CD4-positive, alpha-beta T cell treated with Interleukin-6 at 100 ng/mL for 8 hours (primary cell): ENCODE results near the gene ZNF592.

Source experiments
- DNase-seq: peaks from one replicate; pipeline ENCODE4 v3.0.0-alpha.2; 2020; ENCODE audit warnings: mixed read lengths, low spot score

The ZNF592 gene

GRCh38 chr15:84811151-84811550 lies 62.8 kb downstream of the ZNF592 start:
- no peak for DNase-seq

DNA sequence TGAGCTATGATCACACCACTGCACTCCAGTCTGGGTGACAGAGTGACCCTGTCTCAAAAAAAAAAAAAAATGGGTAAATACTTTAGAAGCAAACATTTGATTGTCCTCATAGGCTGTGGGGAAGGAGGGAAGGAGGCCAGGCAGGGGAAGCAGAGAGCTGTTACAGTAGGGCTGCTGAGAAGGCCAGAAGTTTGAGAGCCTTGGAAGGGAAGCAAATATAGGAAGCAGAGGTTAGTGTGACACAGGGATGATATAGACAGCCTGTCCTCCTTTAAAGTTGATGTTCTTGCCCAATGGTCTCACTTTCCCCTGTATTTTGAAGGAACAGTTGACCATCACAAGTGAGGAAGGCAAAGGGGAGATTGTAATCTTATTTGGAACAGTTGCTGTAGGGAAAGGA lies 63.4 kb downstream of the ZNF592 start:
- no peak for DNase-seq

DNA sequence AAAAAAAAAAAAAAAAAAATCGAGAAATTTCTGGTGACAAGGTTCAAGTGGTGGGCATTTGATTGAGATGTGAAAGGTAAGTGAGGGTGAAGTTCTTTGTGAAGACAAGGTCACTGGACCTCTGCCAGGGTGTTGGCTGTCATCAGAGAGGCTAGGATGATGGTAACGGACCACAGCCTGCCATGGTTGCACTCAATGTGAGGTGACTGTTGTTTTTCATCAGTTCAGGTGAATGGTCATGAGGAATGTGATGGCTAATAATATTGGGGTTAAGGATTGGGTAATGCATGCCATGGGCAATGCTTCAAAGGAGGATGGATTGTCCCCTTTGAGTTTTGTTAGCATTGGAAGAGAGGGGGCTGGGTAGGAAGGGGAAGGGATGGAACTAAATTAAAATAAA lies 64.5 kb downstream of the ZNF592 start:
- DNase-seq, result no peak

- DNase-seq, result no peak
These were observed 65.0 kb downstream of the ZNF592 start for GRCh38 chr15:84813435-84813834.

DNA sequence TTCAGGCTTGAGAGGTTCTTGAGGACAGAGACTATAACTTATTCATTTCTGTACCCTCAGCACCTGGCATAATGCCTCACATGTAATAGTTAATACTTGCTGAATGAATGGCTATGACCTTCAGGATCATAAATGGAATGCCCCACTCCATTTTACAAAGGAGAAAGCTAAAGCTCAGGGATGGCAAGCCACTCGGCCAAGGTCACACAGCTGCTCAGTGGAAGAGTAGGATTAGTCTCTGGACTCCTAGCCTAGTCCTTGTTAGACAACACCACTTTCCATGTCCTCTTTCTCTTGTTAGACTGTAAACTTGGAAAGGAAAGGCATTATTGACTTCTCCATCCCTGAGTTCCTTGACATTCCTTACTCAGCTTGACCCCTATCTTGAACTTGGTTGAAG lies 65.5 kb downstream of the ZNF592 start:
- no peak for DNase-seq

GRCh38 chr15:84814916-84815315 lies 66.5 kb downstream of the ZNF592 start:
- no peak for DNase-seq

DNA sequence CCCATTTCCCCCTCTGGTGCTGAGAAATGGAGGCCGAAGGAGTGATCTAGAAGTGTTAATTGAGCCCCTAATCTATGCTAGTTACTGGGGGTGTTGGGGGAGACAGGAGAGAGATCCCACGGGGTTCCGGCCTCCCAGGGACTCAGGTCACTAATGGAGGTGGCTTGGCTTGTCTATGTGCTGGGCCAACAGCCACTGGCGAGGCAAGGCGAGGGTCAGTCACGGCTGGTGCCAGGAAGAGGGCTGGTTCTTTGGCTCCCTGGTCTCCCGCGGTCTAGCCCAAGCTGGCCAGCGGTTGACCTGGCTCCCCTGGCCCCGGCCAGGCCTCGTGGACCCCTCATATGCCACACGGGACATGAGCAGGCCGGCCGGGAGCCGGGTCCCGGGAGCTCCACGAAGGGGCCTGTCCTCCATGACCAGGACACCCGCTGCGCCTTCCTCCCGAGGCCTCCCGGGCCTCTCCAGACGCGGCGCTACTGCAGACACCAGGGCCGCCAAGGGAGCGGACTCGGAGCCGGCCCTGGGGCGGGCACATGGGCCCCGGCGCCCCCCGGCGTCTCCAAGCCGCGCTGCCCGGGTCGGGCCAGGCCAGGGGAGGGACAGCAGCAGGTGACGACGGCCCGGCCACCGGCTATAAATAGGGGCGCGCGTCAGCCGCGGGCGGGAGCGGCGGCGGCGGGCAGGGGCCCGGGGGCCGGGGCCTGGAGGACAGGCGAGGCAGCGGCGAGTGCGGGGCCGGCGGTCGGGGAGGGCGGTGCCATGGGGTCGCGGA lies 68.5 kb downstream of the ZNF592 start, which contains the start of gene ALPK3:
Gene ALPK3 (plus strand): TSS at position 663 of the 772 bp plus-strand sequence. CDS start 97 bp downstream, at position 760.
- no peak for DNase-seq

GRCh38 chr15:84817466-84818081 lies 69.2 kb downstream of the ZNF592 start:
- DNase-seq, result no peak

DNA sequence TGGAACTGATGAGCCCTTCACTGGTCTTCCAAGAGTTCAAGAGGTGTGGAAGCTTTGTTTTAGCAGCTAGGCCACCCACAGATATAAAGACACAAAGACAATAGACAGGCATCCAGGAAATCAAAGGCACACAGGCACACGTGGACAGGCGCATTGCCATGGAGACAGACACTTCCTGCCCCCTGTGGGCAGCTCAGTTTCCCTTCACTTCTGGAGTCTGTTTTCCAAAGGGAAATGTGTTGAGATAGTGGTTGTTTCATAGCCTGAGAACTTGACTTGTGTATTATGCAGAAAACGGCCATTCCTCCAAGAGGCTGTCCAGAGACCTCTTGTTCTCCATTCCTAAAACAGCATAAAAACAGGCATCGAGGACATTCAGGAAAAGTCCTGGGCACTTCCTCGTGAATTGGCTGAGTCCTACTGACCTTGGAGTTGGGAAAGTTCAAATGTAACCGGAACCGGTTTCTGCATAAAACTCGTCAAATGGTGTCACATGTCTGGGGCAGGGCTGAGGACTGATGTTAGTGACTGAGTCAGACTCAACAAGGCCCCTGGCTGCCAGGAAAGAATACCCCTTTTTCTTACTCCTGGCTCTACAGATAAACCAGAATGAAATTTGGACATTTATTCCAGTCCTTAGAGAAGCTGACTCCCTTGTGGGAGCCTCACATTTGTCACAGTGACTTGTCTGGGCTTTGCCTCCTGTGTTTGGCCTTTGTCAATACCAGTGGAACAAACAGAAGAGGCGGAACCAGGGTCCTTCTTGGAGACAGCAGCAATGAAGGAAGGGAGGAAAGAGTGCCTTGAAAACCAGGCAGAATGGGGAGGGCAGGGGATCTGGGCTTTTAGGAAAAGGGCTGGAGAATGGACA lies 70.1 kb downstream of the ZNF592 start:
- DNase-seq, result no peak

DNA sequence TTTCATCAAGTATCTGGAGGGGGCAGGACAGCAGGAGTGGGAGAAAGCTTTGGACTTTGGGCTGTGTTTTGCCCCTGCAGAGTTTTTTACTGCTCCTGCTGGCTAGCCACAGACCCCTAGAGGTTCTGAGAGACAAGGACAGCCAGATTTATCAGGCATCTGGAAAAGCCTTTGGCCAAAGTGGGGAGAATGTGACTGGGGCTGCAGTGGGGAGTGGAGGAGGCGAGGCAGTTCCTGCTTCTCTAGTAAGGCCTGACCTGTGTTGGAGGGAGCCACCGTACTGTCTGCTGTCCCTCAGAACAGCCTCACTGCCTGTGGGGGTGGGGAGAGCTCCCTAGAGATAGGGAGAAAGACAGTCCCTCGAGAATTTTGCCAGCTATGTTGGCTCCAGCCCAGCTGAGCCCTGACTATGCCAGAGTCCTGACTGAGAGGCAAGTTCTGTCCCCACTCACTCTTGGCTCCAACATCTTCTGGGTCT lies 70.9 kb downstream of the ZNF592 start:
- no peak for DNase-seq

- no peak for DNase-seq
These were observed 71.4 kb downstream of the ZNF592 start for GRCh38 chr15:84819791-84820190.

DNA sequence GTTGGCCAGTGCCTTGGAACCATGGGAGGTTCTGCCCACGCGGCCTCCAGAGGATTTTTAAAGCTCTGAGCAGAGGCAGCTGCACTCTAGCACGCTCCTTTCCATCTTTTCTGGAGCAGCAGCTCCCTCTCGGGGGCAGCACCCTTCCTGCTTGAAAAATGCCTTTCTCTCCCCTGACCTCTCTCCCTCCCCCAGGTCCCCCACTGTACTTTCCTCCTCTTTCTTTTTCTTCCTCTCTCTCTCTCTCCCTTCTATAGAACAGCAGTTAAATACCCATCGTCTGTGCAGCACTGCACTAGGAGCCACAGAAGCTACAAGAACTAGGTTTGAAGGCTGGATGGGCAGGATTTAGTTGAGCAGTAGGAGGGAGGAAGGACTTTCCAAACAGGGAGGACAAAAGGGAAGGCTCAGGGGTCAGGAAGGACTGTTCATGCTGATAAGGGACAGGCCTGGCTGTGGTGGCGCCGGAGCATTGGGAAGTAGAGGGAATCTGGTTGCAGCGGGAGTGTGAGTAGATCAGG lies 73.2 kb downstream of the ZNF592 start:
- DNase-seq, result no peak

GRCh38 chr15:84822653-84823281 lies 74.4 kb downstream of the ZNF592 start:
- no peak for DNase-seq

DNA sequence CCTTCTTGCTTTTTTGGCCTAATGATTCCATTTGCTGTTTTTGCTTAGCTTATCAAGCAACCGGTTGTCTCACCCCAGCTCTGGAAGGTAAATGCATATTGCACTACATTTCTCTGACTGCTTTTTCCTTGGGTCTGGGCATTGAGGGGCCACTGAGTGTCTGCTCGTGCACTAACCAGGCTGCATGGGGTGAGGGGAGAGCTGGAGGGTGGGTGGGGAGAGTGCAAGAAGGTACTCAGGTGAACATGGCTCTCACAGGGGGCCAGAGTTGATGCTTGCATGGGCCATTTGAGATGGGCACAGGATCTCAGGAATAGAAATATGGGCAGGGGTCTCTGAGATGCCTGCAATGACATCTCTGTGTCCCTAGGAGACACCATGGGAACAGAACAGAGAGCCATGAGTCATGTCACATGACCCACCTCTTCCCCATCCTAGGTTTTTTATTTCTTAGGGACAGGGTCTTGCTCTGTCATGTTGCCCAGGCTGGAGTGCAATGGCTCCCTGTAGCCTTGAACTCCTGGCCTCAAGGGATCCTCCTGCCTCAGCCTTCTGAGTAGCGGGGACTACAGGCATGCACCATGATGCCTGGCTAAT lies 75.0 kb downstream of the ZNF592 start:
- DNase-seq, result no peak

DNA sequence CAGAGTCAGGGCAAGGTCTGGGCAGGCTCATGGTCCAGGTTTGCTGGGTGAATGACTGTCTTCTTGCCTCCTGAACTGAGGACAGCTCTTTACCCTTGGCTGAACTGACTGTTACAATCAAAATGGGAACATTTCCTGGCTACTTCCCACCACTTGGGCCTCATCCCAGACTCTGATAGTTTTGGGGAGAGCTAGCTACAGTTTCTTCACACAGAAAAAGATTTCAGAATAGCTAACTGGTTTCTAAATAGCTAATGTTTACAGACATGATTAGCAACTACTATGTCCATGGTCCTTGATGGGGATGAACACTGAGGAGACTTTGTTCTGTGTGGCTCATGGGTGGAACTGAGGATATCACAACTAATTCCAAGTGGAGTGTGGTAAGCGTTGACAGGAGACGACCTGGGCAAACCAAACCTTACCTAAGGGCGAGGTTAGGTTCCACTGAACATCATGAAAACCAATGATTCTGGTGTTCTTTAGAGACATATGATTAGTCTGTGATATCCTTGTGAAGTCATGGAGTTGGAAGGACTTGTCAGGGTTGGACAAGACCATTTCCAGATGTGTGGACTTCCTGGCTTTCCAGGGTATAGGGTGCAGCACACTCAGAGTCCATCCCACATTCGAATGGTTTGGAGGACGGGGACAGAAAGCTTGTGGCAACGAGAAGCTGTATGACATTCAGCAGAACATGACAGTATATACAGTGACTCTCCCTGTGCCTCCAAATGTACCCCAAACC lies 76.0 kb downstream of the ZNF592 start:
- no peak for DNase-seq

GRCh38 chr15:84826369-84826823 lies 78.0 kb downstream of the ZNF592 start:
- DNase-seq, result no peak

DNA sequence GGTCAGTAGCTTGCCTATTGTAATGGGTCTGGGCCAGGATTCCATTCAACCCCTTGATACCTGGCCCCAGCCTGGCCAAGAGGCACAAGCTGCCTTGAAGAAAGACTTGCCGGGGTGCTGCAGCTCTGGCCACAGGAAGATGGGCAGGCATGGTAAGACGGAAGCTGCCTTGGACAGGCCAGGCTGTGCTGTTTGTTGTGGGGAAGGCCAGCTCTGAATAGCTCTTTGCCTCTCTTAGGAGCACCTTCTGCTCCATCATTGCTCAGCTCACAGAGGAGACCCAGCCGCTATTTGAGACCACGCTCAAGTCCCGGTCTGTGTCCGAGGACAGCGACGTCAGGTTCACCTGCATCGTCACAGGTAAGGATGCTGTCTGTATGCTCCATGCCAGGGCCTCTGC lies 78.9 kb downstream of the ZNF592 start:
- no peak for DNase-seq

DNA sequence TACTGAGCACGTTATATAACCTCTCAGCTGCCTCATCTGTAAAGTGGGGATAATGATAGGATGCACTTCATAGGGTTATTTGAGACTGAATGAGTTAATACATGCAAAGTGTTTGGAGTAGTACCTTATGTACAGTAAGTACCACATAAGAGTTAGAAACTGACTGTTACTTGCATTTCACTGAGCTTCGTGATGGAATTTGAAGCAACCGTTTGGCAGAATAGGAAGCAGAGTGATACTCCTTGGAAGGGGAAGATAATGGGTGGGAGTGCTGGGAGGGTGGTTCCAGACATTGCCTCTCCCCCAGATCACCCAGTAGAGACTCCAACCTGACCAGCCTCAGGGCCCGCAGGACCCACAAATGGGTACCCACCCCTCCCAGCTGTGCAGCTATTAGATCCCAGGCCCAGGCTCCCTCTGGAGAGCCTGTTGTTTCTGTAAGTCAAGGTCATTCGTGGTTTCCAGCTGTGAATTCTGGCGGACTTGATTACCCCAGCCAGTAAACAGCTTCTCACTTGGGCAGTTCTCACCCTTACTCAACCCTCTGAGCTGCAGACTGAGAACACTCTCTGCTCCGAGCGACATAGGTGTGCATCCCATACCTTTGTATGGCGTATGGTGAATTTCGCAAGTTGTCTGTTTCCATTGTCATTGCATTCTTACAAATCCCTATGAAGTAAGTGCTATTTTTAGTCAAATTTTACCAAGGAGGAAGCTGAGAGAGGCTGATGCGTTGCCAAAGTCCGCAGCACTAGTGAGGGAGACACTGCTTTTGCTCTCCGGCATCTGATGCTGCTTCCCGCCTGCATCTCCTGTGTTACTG lies 79.9 kb downstream of the ZNF592 start:
- no peak for DNase-seq

- DNase-seq, result no peak
These were observed 81.0 kb downstream of the ZNF592 start for GRCh38 chr15:84829428-84829827.

GRCh38 chr15:84830036-84830435 lies 81.6 kb downstream of the ZNF592 start:
- no peak for DNase-seq
